ENCODE data around the gene CXCL5. TPM values are rescaled to one million over a fixed set of nuclear protein-coding genes. Genes with fewer than 3 reads are reported as not detected.

The CXCL5 gene
- total and polyA plus RNA-seq, 10 of the 15 experiments (the other 5 are each of a cell fraction or from before 2014, with no cell fraction given), result not detected

GRCh38 chr4:74028504-74028903 is 30.0 kb upstream of the CXCL5 start (continued):
- TF ChIP-seq ZNF217 (IDR thresholded peaks at IDR 0.05), result no peak
- TF ChIP-seq EED (IDR thresholded peaks at IDR 0.05; ENCODE audit: low read depth), result no peak
- TF ChIP-seq TBL1XR1 (IDR thresholded peaks at IDR 0.05; ENCODE audit: low read depth, low read length), result no peak
- TF ChIP-seq NBN (IDR thresholded peaks at IDR 0.05), result no peak
- TF ChIP-seq CTCF (IDR thresholded peaks at IDR 0.05 in 2 of 3, conservative IDR thresholded peaks at IDR 0.05 in 1 of 3; ENCODE audit: control insufficient read depth in 2 of 3, extremely low read depth in 1 of 3, insufficient read depth in 1 of 3, low read depth in 3 of 3, low read length in 3 of 3), result no peak

GRCh38 chr4:74023709-74024108 is 25.2 kb upstream of the CXCL5 start:
- ATAC-seq, result no peak
- POLR2A ChIA-PET, result no interaction called here
- Histone ChIP-seq H3K36me3 (ENCODE audit: control insufficient read depth in 2 of 2, insufficient read depth in 2 of 2, low read length in 1 of 2) (no peaks in the 10 kb centered on the region), H3K79me2 (ENCODE audit: control insufficient read depth, insufficient read depth, low read length) (no peaks in the 10 kb centered on the region), H3K4me2 (ENCODE audit: control insufficient read depth, insufficient read depth) (no peak overlapping the region), H3K9me3 (replicated peaks; ENCODE audit: control insufficient read depth, insufficient read depth, low read length) (no peaks in the 10 kb centered on the region), H3K27me3 (replicated peaks in 1 of 2; ENCODE audit: control insufficient read depth in 2 of 2, insufficient read depth in 2 of 2, low read length in 1 of 2) (no peaks in the 10 kb centered on the region), H3K9ac (ENCODE audit: control insufficient read depth, insufficient read depth, low read length) (no peak overlapping the region), H3K4me1 (ENCODE audit: control insufficient read depth, insufficient read depth, low read length) (no peaks in the 10 kb centered on the region), H2AFZ (ENCODE audit: control insufficient read depth, low read depth, low read length) (no peak overlapping the region), H3K27ac (ENCODE audit: control insufficient read depth, insufficient read depth) (no peak overlapping the region), H4K20me1 (ENCODE audit: control insufficient read depth, insufficient read depth) (no peaks in the 10 kb centered on the region), H3K4me3 (no peak overlapping the region)
- FAIRE-seq, result no peak
- CTCF ChIA-PET, result no interaction called here
- RAD21 ChIA-PET (ENCODE audit: unreplicated experiment), result no interaction called here
- no TSS peak for BruUV-seq (replicated peaks)
- 25% methylated on average over 2 of the region's 2 CpGs for WGBS (ENCODE audit: insufficient coverage, insufficient replicate concordance, low lambda C conversion rate, missing lambda C conversion rate)
- no peak for DNase-seq (ENCODE audit: low read depth, low spot score)
- no peak for TF ChIP-seq SMARCA5 (IDR thresholded peaks at IDR 0.05)
- intact Hi-C loops (cut with micrococcal nuclease; ENCODE audit: unreplicated experiment) (no loop called here), in situ Hi-C loops (cut with MboI) (no loop called here)
- SMC1A ChIA-PET (ENCODE audit: uncharacterized antibody, unreplicated experiment), result no interaction called here

All from GM12878 (cell line).